NCI-H748 (cell line): ENCODE measurements around the gene ZCCHC24.

ENCODE experiments used
- DNase-seq: peaks from one replicate; lab custom pipeline; 2025; ENCODE audit not compliant: unreplicated experiment; lab: John Stamatoyannopoulos, UW

The ZCCHC24 gene

DNA sequence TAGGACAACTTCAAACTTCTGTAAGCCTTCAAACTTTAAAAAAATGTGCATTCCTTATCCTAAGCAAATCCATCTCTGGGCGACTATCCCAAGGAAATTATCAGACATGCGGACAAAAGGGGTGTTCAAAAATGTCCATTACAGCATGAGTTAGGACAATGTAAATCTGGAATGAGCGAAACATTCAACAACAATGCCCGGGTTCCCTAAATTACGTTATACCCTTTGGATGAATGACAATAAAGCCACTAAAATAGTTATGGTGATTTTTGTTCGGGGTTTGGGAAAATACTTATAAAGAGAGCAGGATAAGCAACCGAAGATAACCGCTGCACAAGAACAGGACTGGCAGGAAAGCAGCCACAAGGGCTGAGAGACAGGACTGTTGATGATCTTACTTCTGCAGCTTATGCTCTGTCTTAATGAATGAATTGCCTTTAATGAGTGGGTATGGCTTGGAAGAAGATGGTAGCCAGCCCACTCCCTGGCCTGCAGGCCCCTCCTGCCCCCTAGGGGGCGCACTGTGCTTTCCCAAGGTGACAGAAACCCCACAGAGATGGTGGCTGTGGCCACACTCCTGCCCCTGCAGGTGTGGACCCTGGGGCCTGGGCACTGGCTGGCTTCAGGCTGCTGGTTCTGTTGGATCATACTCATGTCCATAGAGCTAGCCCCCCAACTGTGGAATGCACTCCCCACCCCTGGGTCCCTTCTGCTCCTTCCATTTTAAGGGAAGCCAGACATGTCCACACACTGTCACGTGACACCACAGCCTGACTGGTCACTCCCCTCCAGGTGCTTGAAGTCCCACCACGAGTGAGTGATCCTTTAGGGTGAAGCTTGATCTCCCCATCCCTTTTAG, 45.0 kb downstream of the ZCCHC24 start:
- DNase-seq: peak; percentile 34

DNA sequence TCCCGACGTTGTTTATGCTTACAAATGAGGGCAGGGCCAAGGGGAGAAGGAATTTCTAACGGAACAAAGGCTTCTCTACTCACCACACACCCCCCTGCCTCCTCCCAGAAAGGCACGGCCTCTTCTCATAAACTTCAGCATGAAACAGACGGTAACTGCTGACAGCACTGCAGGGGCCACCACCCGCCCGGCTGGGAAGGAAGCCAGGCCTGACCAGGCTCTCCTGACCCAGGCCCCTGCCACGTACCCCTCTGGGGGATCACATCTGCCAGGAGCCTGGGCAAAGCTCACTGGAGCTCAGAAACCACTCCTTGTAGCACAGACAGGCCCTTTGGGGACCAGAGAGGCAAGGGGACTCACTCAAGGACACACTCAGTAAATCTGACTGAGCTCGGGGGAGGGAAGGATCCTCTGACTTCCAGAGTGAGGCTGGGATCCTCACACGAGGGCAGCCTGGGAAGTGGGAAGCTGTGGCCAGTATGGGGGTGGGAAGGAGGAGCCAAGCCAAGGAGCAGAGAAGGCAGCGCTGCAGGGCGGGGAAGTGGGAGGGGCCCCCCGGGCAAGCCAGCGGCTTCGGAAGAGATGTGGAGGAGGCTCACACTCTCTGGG, 46.1 kb downstream of the ZCCHC24 start:
- no peak for DNase-seq

DNA sequence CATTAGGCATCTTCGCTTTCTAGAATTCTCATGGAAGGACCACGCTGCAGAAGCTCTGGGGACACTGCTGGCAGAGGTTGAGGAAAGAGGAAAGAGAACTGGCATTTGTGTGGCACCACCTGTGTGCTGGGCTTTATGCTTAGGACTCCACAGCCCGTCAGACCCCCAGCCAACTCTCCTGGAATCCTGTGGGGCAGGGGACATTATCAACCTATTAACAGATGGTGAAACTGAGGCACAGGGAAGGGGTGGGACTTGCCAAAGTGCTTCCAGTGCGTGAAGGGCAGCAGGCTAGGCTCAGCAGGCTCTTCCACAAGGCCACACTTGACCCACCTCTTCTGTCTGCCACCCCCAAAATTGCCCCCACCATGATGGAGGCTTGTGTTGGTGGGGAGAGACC, 46.8 kb downstream of the ZCCHC24 start:
- DNase-seq: no peak

GRCh38 chr10:79397575-79398303, 47.7 kb downstream of the ZCCHC24 start:
- no peak for DNase-seq

DNA sequence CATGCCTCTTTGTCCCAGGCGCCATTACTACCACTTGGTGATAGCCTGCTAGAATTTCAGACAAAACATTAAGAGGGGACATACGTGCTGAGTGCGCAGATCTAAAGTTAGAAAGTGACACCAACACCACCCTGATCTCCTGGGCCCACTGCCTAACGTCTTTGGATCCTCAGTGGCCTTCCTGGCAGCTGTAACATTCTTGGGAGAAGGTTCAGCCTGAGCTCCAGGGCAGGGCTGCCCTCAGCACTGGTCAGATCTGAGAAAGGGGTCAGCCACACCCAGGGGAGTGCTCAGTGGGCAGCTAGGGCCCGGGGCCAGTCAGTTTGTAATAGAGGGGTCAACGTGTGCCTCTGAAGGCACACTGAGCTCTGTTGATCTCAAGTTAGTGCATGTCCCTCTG, 48.4 kb downstream of the ZCCHC24 start:
- DNase-seq: no peak

DNA sequence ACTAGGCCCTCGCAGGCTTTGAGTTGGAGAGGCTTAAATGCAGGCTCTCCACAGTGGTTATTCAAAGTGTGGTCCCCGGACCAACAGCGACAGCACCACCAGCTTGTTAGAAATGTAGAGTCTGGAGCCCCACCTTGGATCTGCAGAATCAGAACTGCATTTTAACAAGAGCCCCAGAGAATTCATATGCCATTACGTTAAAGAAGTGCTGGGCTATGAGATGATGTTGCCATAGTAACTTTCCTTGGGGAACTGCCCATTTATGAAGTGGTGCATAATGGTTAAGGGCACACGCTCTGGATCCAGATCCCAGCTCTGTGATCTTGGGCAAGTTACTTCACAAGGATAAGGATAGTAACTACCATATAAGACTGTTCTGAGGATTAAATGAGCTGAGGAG, 48.9 kb downstream of the ZCCHC24 start:
- no peak for DNase-seq

DNA sequence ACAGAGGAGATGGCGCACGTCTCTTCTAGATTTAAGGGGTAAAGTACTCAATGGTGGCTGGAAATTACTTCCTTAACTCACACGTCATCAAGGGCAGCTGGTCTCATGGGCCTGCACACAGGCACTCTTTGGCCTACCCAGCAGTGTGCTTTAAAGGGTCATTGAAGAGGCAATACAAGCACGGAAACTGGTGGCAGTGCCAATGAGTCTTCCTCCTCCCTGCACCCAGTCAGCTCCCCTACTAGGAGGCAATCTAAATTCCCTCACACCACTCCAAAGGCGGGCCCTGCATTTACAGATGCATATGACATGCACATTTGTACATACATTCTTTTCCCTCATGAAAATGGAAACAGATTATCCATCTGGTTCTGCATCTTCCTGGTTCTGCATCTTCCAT, 50.8 kb downstream of the ZCCHC24 start:
- no peak for DNase-seq

- DNase-seq: no peak
These were observed 51.4 kb downstream of the ZCCHC24 start for GRCh38 chr10:79393924-79394610.

- no peak for DNase-seq
These were observed 52.1 kb downstream of the ZCCHC24 start for GRCh38 chr10:79393221-79393923.

GRCh38 chr10:79392506-79393176, 52.8 kb downstream of the ZCCHC24 start:
- no peak for DNase-seq

GRCh38 chr10:79392020-79392398, 53.4 kb downstream of the ZCCHC24 start:
- no peak for DNase-seq

GRCh38 chr10:79391231-79392019, 54.0 kb downstream of the ZCCHC24 start:
- DNase-seq: no peak

DNA sequence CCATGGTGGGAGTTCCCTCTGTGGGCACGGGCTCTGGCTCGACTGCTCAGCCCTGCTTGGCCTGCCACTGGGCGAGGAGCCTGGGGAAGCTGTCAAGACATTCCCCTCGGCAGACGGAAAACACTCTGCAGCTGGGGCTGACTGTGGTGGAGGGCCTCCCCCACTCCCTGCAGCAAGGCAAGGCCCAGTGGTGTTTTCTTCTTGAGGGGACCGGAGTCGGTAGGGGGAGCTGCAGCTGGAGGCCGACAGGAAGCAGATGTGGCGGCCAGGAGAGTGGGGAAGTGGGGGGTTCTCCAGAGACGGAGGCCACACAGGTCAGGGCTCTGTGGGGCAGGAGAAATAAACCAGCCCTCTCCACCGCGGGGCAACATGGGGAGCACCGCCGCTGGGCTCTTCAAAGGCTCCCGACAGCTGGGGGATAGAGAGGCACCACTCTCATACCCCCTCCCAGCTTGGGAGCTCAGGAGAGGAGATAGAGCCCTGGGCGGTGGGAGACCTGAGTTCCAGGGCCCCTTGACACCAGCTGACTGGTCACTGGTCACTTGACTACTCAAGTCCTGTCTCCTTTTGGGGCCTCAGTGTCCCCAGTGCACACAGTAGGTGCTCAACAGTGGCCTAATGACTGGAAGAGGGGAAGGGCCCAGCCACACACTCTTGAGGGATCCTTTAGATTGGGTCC, 54.7 kb downstream of the ZCCHC24 start:
- DNase-seq: no peak

GRCh38 chr10:79390057-79390456, 55.4 kb downstream of the ZCCHC24 start:
- DNase-seq: no peak

- DNase-seq: no peak
These were observed 57.2 kb downstream of the ZCCHC24 start for GRCh38 chr10:79387974-79388850.

DNA sequence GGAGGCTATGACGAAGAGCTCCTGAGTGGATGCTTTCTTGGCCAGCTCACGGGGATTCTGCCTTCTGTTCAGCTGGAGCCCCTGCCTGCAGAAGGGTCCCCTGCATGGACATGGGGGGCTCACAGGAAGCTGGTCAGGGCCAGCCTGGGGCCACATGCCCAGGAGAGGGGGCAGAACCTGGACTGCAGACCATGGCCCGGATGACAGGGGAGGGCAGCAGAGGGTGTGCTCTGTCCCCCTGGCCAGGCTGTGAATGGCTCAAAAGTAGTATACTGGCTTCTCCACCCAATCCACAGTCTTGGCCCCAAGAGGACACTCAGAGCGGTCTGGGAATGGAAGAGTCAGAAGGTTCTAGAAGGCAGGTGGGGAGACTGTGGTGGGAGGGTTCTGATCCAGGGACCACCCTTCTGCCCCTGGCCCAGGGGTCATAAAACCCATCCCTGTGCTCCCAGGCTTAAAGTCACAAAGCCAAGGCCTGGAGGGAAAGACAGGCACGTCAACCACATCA, 57.9 kb downstream of the ZCCHC24 start:
- DNase-seq: no peak

DNA sequence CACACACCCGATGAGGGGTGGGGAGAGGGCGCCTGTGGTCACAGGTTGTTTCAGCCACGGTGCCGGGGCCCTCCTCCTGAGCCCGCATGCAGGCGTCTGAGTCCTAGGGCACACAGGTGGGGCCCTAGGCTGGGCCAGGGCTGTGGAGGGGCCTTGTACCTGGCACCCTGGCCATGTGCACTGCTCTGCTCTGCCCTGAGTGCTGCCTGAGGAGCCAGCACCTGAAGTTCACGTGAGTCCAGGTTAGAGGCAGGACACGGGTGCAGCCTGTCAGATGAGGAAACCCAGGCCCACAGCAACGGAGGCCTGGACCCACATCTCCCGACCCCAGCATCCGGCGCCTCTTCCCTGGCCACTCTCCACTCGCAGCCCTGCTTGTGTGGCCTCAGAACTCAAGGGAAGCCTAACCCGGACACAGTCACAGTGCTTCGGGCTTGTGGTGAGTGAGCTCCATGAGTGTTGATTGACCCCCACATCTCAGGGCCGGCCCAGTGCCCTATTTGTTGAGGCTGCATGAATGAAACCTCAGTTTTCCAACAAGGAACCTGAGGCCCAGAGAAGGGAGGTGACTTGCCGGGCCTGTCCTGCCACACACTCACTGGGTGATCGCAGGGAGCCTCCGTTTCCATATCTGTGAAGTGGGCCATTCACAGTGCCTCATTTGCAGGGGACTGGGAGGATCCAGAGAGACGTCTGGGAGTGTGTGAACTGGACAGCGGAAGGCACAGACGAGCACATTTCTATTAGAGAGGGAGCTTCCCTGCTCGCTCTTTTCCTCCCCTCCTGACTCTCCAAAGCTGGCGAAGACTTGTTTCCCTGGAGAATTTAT, 58.6 kb downstream of the ZCCHC24 start:
- DNase-seq: no peak
